NCI-H1105 (cell line): Measurements from ENCODE around the gene IL6.
"Not testable (repeated sequence)": the region's sequence is repeated elsewhere in the genome, so short reads cannot be mapped to it uniquely, and the experiment has no call there.

Experiments used
- DNase-seq: peaks from one replicate; lab custom pipeline; 2025; lab: John Stamatoyannopoulos, UW

Gene IL6

DNA sequence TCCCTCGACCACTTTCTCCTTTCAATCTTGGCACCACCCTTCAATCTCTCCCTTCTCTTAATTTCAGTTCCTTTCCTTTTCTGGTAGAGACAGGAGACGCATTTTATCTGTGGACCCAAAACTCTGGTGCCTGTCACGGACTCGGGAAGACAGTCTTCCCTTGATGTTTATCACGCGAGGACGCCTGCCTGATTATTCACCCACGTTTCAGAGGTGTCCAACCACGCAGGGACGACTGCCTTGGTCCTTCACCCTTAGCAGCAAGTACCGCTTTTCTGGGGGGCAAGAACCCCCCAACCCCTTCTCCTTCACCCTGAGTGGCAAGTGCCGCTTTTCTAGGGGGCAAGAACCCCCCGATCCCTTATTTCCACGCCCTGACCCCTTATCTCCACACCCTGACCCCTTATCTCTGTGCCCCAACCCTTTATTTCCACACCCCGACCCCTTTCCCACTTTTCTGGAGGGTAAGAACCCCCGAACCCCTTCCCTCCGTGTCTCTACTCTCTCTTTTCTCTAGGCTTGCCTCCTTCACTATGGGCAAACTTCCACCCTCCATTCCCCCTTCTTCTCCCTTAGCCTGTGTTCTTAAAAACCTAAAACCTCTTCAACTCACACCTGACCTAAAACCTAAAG lies 22.9 kb upstream of the IL6 start:
- not testable (repeated sequence) for DNase-seq

DNA sequence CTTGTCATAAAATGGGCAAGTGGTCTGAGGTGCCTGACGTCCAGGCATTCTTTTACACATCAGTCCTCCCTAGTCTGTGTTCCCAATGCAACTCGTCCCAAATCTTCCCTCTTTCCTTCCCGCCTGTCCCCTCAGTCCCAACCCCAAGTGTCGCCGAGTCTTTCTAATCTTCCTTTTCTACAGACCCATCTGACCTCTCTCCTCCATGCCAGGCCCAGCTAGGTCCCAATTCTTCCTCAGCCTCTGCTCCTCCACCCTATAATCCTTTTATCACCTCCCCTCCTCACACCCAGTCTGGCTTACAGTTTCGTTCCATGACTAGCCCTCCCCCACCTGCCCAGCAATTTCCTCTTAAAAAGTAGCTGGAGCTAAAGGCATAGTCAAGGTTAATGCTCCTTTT lies 22.3 kb upstream of the IL6 start:
- not testable (repeated sequence) for DNase-seq

DNA sequence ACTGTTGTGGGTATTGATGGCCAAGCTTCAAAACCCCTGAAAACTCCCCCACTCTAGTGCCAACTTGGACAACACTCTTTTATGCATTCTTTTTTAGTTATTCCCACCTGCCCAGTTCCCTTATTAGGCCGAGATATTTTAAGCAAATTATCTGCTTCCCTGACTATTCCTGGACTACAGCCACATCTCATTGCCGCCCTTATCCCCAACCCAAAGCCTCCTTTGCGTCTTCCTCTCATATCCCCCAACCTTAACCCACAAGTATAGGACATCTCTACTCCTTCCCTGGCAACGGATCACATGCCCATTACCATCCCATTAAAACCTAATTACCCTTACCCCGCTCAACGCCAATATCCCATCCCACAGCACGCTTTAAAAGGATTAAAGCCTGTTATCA lies 21.1 kb upstream of the IL6 start:
- DNase-seq: not testable (repeated sequence)

DNA sequence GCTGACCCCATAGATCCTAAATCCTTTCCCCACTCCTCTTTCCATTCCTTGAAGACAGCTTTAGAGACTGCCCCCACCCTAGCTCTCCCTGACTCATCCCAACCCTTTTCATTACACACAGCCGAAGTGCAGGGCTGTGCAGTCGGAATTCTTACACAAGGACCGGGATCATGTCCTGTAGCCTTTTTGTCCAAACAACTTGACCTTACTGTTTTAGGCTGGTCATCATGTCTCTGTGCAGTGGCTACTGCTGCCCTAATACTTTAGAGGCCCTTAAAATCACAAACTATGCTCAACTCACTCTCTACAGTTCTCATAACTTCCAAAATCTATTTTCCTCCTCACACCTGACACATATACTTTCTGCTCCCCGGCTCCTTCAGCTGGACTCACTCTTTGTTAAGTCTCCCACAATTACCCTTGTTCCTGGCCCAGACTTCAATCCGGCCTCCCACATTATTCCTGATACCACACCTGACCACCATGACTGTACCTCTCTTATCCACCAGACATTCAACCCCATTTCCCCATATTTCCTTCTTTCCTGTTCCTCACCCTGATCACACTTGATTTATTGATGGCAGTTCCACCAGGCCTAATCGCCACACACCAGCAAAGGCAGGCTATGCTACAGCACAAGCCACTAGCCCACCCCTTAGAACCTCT lies 19.8 kb upstream of the IL6 start:
- DNase-seq: not testable (repeated sequence)

DNA sequence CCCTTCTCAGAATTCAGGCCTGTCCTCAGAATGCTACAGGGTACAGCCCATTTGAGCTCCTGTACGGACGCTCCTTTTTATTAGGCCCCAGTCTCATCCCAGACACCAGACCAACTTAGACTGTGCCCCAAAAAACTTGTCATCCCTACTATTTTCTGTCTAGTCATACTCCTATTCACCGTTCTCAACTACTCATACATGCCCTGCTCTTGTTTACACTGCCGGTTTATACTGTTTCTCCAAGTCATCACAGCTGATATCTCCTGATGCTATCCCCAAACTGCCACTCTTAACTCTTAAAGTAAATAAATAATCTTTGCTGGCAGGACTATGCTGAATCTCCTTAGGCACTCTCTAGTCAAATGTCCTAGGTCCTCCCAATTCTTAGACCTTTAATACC lies 18.8 kb upstream of the IL6 start:
- not testable (repeated sequence) for DNase-seq

DNA sequence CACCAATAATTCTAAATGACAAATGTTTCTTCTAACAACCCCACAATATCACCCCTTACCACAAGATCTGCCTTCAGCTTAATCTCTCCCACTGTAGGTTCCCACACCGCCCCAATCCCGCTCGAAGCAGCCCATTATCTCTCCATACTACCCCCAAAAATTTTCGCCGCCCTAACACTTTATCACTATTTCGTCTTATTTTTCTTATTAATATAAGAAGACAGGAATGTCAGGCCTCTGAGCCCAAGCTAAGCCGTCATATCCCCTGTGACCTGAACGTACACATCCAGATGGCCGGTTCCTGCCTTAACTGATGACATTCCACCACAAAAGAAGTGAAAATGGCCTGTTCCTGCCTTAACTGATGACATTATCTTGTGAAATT lies 18.3 kb upstream of the IL6 start:
- DNase-seq: not testable (repeated sequence)

DNA sequence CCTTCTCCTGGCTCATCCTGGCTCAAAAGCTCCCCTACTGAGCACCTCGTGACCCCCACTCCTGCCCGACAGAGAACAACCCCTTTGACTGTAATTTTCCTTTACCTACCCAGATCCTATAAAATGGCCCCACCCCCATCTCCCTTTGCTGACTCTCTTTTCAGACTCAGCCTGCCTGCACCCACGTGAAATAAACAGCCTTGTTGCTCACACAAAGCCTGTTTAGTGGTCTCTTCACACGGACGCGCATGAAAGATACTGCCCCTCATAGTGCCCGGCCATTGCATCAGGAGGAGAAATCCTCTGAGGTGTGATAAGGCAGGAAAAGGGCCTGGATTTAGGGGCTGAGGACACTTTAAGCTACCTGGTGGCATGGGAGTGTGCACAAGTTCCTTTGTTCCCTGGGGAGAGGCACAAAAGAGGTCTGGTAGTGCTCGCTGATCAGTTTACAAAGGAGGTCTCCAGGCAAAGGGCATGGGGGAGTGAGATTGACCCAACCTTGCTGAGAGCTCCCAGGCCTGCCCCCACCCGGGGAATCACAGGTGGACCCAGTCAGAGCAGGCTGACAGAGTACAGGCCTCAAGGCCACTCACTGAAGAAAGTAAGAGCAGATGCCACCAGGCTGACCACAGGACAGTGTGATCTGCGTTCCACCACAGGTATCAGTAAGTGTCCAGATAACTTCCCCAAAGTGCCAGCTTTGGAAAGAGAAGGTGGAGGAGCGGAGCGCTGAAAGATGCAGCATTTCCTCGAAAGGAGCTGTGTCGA lies 17.8 kb upstream of the IL6 start:
- not testable (repeated sequence) for DNase-seq

DNA sequence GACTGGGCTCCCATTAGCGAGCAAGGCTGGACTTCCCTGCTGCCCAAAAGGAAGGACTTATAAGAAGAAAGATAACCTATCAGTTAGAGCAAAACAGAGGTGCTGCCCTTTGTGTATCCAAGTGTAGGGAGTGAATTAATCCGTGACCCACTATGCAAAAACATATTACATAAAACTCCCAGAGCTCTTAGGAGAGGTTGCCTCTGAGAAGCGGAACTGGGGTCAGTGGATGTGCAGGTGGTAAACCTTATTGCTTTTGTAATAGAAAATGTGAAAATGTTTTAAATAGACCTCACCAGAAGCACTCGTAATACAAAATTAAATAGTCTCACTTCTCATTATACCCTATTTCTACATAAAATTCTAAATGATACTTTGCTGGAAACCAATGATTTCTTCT lies 17.1 kb upstream of the IL6 start:
- DNase-seq: no peak

DNA sequence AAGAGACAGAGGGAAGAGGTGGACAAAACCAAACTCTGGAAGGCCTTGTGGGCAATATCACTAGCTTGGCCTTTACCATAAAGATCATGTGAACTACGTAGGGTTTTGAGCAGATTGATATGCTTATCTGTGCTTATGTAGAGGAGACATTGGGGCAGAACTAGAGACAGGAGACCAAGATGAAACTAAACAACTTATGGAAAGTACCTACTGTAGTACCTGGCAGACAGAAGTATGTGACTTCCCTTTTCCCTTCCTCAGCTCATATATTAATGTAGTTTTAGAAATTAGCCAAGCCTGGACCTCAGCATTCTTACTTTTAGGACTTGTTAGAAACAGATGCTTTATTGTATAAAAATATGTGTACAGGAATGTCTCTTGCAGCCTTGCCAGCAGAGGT lies 14.0 kb upstream of the IL6 start:
- no peak for DNase-seq

DNA sequence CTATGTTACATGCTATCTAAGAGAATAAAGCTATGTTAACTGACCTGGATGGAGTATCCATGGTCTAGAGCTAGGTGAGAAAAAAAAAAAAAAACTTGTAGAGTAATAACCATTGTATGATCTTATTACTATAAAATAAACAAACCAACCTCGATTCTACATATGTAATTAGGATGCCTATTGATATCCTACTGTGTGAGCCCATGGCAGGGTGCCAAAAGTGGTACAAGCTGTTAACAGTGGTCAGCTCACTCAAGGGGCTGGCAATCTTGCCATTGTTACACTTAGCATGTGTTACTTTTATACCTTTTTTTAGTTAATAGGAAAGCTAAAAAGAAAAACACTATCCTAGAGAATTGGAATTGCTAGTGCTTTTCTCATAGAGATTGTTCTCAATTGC lies 13.5 kb upstream of the IL6 start:
- DNase-seq: no peak

DNA sequence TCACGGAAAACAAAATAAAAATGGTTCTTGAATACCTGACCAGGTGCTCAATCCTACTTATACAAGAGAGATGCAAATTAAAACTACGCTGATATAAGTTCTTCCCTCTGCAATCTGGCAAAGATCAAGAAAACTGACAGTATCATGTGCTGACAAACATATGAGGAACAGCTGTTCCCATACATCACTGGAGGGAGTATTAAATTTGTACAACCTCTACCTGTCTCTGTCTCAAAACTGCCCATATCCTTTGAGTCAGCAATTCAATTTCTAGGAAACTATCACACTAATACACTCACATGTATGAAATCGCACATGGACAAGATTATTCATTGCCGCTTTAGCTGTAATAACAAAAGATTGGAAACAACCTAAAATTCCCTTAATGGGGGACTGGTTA lies 11.0 kb upstream of the IL6 start:
- no peak for DNase-seq

DNA sequence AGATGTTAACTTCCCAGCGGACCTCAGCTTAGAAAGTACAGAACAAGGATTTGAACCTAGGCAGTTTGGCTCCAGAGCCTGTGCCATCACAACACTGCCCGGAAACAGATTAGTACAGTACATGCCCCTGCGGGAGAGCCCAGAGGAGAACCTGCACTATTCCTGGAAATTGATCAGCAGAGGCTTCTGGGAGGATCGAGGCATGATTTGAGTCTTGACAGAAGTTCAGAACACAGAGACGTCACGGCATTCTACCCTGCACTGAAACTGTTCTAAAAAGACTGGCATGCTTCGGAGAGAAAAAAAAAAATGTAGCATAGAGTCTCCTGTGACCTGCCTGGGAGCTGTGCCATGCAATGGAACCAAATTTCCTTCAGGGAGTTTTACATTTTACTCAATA lies 9.2 kb upstream of the IL6 start:
- DNase-seq: no peak

DNA sequence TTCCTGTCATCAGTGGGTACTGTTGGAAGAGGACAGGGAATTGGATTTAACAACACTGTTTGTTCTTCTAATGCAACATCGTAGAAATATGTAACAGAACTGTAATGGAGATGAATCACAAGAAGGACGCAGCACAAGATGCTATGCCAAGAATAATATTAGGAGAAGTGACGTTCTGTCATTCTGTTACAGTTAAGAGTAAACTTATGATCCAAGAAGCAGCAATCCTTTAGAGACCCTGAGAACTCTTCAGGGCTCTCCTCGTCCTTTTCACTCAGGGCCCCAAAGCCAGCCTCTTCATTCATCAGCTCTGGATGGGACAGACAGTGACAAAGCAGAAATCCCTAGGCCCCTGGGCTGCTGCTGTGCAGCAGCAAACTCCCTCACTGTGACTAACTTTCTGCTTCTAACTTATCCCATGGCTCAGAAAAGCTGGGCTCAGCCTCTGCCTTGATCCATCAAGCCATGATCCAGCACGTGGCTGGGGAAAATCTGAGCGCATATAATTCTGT lies 8.7 kb upstream of the IL6 start:
- DNase-seq: no peak

DNA sequence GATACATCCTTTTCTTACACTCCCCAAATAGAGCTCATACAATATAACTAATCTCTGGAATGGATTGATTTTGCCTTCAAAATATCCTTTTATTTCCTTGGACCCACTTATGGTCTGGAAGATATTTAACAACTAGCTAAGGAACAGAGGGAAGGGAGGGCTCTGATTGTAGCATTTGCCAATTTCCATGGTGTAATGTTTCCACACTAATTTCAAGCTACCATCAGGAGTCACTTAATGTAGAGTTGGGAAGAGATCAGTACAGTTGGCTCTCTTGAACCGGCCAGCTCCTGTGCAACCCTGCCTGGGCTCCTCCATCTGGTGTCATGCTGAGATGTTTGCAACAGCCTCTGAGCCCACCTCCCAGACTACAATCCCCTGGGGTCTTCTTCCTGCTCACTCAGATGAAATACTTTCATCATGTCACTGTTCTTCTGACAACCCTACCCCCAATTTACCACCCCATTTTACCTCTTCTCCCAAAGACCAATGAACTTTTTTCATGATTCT lies 8.0 kb upstream of the IL6 start:
- no peak for DNase-seq

DNA sequence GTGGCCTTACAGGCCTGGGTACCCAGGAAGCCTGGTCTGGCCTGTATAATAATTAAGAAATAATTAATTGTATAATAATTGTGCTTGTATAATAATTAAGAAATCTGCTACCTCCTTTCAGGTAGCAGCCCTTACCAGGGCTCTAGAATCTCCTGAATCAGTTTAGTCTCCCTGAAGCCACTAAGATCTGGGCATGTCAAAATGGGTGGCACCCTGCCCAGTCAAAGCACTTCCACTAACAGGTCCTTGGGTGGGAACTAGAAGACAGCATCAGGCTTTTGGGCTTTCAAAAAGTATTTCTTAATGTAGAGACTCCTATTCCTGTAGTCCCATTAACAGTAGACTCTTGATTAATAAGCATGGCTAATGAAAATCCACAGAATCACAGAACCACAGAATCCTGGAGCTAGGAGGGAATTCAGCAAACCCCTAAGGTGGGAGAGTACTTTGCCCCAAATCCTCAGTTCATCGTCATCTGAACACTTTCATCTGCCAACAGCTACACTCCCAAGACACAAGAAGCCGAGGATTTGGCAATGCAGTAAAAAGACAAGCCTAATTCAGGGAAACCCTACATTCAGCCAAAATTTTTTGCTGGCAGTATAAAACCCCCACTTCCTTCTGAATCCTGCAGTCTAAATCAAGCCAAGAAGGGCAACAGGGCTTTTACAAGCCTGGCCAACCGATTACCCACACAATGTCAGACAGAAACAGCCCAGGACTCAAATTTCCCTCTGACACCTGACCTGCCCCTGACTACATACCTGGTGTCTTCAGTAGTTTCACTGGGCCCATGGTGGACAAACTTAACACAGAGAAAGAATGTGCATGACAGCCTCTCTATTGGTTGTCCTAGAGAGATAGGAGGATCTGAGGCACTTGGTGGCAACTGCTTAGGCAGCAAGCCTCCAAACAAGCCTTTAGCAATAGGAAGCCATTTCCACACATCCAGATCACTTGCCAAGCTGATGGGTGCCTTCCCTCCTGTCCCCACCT lies 5.9 kb upstream of the IL6 start:
- no peak for DNase-seq

DNA sequence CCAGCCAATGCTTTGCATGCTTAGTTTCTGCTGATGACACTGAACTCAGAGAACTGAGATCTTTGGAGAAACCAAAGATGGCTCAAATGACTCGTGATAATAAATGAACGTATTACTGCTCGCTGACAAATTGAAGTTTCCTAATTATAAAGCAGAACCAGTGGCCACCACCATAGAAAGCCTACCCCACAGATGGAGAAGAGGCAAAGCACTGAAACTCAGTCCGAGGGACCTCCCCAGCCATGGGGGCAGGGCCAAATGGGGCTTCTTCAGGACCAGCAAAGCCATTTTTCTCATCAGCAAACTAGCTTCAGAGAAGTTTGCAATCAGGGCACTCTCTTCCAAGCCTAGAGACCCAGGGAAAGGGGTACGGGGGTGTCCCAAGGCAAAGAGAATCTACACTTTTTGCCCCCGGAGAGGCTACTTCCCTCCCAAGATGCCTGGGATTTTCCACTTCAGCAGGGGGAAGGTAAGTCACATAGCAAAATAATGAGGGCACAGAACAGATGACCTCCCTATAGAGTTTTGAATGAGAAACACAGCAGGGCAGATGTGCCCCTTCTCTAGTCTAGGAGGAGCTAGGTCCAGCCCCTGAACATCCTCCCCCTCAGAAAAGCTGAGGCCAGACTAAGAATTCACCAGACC lies 4.3 kb upstream of the IL6 start:
- DNase-seq: no peak

DNA sequence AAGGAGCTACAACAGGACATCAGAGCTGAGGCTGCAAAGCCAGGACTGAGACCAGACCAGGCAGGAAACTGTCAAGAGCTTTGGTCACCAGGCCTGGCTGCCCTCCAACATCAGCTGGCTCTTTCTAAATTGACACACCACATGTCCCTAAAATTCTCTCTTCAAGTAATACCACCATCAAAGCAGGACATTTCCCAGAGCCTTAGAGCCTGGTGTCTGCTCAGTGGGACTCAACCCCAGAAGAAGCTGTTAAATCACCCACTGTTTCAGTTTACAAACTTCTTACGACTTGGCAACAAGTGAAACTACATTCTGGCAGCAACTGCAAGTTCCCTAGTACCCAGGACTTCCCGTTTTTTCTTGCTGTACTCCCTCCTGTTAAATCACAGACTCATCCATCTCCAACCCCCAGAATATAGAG lies 3.8 kb upstream of the IL6 start:
- DNase-seq: no peak

DNA sequence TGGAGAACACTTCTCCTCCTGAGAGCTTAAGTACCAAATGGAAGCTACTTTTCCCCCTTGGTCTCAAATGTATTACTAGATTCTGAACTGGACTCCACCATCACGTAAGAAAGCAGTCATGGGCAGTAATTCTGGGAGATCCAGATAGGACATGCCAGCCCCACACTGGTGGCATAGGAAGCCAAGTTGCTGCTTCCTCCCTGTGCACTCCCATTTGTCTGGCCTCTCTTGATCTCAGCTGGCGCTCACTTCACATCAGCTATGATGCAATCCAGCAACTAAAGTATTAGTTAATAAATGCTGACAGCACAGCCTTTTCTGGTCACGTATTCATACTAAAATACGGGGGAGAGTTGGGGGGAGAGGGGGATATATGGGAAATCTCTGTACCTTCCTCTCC lies 3.4 kb upstream of the IL6 start:
- DNase-seq: no peak

DNA sequence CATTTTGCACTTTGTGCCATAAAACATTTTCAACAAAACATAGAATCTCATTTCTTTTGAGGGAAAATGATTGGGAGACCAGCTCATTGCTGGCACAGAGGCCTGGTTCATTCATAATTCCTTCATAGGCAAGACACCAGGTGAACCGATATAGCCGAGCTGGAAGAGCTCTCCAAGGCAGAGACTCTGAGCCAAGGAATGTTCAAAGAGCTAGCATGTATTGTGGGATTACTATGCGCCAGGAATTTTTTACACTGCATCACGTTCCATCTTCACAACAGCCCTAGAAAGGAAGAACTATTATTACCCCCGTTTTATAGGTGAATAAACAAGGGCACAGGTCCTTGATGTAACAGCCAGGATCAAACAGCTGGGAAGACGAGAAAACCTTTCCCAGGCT lies 2.1 kb upstream of the IL6 start:
- DNase-seq: no peak

DNA sequence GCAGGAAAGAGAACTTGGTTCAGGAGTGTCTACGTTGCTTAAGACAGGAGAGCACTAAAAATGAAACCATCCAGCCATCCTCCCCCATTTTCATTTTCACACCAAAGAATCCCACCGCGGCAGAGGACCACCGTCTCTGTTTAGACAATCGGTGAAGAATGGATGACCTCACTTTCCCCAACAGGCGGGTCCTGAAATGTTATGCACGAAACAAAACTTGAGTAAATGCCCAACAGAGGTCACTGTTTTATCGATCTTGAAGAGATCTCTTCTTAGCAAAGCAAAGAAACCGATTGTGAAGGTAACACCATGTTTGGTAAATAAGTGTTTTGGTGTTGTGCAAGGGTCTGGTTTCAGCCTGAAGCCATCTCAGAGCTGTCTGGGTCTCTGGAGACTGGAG lies 1.4 kb upstream of the IL6 start:
- no peak for DNase-seq

DNA sequence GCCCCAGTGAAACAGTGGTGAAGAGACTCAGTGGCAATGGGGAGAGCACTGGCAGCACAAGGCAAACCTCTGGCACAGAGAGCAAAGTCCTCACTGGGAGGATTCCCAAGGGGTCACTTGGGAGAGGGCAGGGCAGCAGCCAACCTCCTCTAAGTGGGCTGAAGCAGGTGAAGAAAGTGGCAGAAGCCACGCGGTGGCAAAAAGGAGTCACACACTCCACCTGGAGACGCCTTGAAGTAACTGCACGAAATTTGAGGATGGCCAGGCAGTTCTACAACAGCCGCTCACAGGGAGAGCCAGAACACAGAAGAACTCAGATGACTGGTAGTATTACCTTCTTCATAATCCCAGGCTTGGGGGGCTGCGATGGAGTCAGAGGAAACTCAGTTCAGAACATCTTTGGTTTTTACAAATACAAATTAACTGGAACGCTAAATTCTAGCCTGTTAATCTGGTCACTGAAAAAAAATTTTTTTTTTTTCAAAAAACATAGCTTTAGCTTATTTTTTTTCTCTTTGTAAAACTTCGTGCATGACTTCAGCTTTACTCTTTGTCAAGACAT lies 574 bp upstream of the IL6 start:
- peak; percentile 27 for DNase-seq
